GM12891 (cell line): ENCODE results near the gene ADAMTS17.

Source experiments
- DNase-seq: peaks from one replicate; pipeline ENCODE4 v3.0.0; 2011; ENCODE audit warnings: low spot score; ENCODE audit not compliant: insufficient read length
- FAIRE-seq: peaks from 2 replicates; lab custom pipeline; 2011; peaks lifted over from hg19 to GRCh38; lab: Jason Lieb, UNC
- PAX5 ChIP-seq: IDR thresholded peaks from 2 replicates; pipeline ENCODE4 v1.6.1; 2011; ENCODE audit warnings: low read length, moderate library complexity, mild to moderate bottlenecking; ENCODE audit not compliant: insufficient read depth, severe bottlenecking
- POLR2A ChIP-seq: IDR thresholded peaks from 2 replicates; pipeline ENCODE4 v1.6.1; 2011; ENCODE audit warnings: low read depth, low read length, control low read depth
- POLR2AphosphoS5 ChIP-seq: IDR thresholded peaks from 2 replicates; pipeline ENCODE4 v1.6.1; 2011; ENCODE audit warnings: low read depth, low read length, control low read depth
- POU2F2 ChIP-seq: IDR thresholded peaks from 2 replicates; pipeline ENCODE4 v1.6.1; 2011; ENCODE audit warnings: low read depth, mild to moderate bottlenecking, control low read depth, low read length, moderate library complexity
- SPI1 ChIP-seq: IDR thresholded peaks from 2 replicates; pipeline ENCODE4 v1.6.1; 2011; ENCODE audit warnings: low read depth, low read length, control low read depth
- TAF1 ChIP-seq: IDR thresholded peaks from 2 replicates; pipeline ENCODE4 v1.6.1; 2011; ENCODE audit warnings: low read depth, low read length, control low read depth

The ADAMTS17 gene

DNA sequence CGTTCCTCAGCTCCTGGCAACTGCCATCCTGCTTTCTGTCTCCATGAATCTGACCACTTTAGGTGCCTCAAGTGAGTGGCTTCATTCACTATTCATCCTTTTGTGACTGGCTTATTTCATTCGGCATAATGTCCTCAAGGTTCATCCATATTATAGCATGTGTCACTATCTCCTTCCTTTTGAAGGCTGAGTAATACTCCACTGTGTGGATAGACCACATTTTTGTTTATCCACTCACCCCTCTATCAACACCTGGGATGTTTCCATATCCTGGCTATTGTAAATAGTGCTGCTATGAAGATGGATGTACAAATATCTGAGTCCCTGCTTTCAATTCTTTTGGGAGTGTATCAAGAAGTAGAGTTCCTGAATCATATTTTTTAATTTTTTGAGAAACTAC lies 98.8 kb downstream of the ADAMTS17 start:
- no peak for DNase-seq
- TF ChIP-seq TAF1 (no peak), POLR2AphosphoS5 (no peak), PAX5 (no peak)
- no peak for FAIRE-seq

DNA sequence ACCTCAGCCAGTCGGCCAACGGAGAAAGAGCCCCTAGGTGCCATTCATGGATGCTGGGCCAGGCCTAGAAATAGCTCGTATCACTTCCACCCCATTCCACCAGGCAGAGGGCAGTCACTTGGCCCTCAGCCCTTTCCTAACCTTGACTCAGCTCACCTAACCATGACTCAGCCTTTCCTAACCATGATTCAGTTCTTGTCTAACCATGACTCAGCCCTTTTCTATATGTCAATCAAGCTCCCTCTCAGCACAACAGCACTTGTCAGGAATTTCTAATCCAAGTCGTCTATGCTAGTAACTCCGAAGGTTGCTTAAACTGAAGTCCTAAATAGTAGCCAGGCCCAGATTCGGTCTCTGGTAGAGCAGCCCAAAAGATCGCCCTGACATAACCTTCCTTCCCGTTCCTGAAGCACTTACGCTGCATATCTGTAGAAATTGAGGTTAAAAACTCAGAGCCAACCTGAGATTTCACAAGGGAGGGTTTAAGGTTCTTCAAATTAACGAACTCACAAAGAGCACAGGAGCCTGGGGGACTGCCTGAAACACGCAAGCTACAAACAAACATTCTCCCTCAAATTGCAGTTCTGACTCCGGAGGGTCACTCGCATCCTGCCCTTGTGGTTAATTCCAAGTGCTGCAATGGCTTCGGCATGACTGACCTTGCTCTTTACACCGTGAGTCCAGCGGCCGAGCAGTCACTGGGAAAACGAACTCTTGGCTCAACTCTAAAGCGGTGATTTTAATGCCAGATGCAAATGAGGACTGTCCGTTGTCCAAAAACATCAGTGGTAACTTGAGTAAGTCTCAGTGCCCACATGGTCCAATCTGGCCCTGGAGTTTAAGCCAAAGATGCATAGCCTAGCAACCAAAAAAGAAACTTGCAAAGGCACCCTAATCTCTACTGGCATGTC lies 99.9 kb downstream of the ADAMTS17 start:
- FAIRE-seq (no peak), DNase-seq (no peak)
- no peak for TF ChIP-seq POLR2A
- TF ChIP-seq POU2F2: no peak
- TF ChIP-seq TAF1: no peak
- no peak for TF ChIP-seq PAX5
- no peak for TF ChIP-seq SPI1
- no peak for TF ChIP-seq POLR2AphosphoS5

DNA sequence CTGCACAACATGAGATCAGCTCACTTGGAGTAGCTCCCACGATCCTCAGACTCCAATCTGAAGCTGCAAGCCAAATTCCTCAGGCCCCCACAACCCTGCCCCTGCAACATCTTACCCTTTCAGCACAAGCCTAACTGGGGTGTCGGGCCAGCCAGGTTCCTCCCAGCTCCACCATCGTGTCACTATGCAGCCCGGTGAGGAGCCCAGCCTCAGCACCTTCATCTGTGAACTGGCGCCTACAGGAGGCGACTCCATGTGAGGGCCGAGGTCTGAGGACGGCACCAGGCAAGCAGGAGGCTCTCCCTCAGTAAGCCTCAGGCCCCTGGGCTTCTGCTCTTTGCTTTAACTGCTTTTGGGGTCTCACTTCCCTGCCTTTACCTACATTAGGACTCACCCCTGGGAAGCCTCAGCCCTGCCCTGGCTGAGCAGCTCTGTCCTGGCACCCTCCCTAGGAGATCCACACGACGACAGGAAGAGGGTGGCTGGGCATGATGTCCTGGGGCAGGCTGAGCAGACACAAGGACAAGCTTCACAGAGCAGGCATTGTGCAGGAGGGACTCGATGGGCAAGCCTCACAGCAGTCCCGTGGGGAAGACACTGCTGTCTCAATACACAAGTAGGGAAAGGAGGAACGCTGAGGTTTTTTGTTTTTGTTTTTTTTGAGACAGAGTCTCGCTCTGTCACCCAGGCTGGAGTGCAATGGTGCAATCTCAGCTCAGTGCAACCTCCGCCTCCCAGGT lies 104.6 kb downstream of the ADAMTS17 start:
- FAIRE-seq (no peak), DNase-seq (no peak)
- TF ChIP-seq SPI1: no peak
- no peak for TF ChIP-seq POU2F2

DNA sequence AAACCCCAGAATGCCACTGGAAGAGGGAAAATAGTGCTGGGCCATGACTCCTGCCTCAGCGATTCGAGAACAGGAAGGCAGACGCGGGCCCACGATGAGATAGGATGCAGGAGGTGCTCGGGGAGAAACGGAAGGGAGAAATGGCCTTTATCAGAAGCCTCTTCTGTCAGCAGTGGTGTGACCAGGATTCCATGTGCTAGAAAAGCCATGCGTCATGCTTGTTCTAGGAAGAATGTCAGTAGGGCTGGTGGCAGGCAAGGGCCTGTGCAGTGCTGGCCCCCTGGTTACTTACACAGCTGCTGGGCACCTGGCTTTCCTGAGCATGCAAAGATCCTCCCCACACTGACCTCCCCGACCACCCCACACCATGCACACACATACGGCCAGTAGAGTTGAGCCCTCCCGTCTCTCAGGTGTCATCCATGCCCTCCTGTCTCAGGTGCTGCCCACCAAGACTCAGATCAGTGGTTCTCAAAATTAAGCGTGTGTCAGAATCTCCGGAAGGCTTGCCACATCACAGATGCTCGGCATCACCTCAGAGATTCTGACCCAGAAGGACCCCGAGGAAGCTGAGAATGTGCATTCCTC lies 106.7 kb downstream of the ADAMTS17 start:
- no peak for TF ChIP-seq PAX5
- no peak for TF ChIP-seq POLR2A
- no peak for TF ChIP-seq TAF1
- no peak for TF ChIP-seq POLR2AphosphoS5
- no peak for TF ChIP-seq POU2F2
- TF ChIP-seq SPI1: no peak
- FAIRE-seq: no peak
- DNase-seq: no peak

DNA sequence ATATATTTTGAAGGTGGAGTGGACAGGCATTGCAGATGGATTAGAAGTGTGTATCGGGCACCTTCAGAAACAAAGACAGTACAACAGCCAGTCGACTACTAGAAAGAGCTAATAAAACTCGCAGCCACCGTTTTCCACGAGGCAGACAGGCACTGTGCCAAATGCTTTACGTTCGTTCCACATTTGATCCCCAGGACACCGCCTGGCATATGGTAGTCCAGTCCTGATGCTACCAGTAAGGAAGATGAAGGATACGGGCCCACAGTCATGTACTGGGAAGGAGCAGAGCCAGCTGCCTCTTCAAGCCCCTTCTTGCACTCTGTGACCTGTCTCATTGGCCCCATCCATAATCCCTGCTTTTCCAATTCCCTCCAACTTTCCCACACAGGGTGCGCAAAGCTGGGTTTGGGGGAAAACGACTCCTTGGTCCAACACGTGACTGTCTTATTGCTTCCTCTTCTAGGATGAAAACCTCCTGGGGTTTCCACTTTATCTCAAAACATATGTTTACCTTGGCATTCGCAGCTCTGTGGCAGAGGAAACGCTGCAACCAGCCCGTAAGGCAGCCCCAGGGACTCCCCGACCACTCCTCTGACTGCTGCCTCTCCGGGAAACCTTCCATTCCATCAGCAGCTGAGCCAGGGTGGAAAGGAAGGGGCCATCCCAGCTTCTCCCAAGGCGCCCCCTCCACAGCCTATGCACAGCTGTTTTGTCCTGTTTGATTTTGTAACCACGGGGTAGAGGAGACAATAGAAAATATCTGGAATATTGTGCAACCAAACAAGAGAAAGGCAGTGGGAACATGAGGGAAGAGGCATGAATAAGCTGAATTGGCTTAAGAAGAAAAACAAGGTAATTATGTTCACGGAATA lies 107.4 kb downstream of the ADAMTS17 start:
- FAIRE-seq: no peak
- DNase-seq: no peak
- TF ChIP-seq POLR2A (no peak), SPI1 (no peak), TAF1 (no peak), POLR2AphosphoS5 (no peak), PAX5 (no peak), POU2F2 (no peak)

DNA sequence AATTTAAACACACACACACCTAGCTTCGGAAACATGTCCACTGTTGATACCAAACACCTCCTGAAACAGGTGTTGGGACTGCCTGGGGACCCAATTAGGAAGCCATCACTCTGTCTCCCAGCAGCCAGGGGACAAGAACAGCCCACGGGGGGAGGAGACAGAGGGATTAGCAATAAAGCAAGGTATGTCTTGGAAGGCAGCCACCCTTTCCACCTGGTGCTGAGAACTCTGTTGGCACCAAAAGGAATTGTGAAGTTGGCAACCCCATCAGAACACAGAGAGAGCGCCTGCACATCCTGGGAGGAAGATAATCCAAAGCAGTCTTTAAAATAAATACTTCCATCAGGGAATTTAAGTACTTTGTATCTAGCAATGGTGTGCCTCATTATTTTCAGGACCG lies 111.0 kb downstream of the ADAMTS17 start:
- FAIRE-seq (no peak), DNase-seq (no peak)

DNA sequence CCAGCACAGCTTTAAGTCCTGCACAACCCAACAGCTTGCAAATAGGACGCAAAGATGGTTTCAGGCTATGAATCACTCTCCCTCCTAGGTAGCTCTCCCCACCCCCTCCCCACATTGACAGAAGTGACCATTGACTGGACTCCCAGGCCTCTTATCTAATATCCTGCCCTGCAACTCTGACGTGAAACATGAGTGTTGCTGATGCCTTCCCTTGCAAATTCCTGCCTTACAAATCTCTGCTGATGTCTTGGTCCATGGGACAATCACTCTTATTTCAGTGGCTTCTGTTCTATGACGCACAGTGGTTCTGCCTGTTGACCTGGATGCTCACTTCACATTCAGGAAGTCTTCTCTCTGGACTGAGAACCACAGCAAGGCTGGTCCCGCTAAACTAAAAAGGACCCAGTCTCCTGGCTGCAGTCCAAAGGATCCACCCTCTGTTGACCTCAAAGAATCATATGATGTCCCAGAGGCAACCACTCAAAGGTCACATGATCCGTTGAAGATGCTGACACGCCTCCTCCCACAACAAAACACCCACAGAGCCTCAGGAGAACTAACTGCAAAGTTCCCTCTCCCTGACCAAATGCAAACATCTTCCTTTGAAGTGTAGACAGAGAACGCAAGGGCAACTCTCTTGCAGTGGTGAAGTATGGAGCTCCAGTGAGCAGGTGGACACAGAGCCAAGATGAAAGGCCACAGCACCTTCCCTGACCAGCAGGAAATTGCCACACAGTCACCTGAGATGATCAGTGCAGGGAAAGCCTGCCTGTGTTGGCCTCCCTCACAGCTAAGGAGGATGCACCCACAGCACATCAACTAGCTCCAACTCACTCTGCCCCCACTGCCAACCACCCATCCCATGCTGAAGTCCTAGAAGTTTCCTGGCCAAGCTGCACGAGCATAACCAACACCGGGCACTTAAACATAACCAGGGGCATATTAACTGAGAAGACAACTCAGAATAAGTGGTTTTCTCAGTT lies 112.3 kb downstream of the ADAMTS17 start:
- TF ChIP-seq SPI1 (no peak), PAX5 (no peak), POLR2A (no peak), TAF1 (no peak), POLR2AphosphoS5 (no peak), POU2F2 (no peak)
- DNase-seq (no peak), FAIRE-seq (no peak)

More for the DNA sequence above, 111.0 kb downstream of the ADAMTS17 start:
- TF ChIP-seq TAF1 (no peak), POU2F2 (no peak), POLR2AphosphoS5 (no peak), SPI1 (no peak), PAX5 (no peak), POLR2A (no peak)

DNA sequence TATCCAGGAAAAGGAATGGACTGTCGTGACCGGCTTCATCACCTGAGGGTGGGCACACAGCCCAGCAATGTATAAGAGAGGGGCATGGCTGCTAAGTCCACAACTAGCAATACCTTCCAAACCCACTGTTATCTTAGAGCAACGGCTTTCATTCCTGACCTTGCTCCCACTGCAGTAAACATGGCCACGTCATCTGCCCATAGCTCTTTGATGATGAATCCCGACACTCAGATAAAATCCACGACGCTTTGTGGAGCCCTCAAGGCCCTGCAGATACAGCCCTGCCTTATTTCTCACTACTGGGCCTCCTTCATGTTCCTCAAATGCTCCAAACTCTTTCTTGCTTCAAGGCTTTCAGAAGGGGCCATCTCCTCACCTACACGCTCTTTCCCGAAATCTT lies 114.0 kb downstream of the ADAMTS17 start:
- no peak for DNase-seq
- TF ChIP-seq SPI1 (no peak), POU2F2 (no peak), POLR2A (no peak), TAF1 (no peak), PAX5 (no peak), POLR2AphosphoS5 (no peak)
- FAIRE-seq: no peak
